Uterus (tissue), 4 donors: Measurements from ENCODE around the gene CCDC149. TPM values are rescaled to one million over a fixed set of nuclear protein-coding genes. Genes with fewer than 3 reads are reported as not detected.

Source experiments
- DNase-seq, 2 donors: peaks; one replicate each; pipeline ENCODE4 v3.0.0-alpha.2; 2019 to 2020
- H3K27ac ChIP-seq, 2 donors: fragments of 200-600 bp; sonication (generic); 1 replicate in 1 of 2; 2 replicates in 1 of 2; pipeline ENCODE4 v1.5.1; 2016 to 2018
- H3K27me3 ChIP-seq, 2 donors: fragments of 200-600 bp; sonication (generic); one replicate each; pipeline ENCODE4 v1.5.1; 2018 to 2019; ENCODE audit warnings: control low read depth in 1 of 2
- H3K36me3 ChIP-seq, 2 donors: fragments of 200-600 bp; sonication (generic); one replicate each; pipeline ENCODE4 v1.5.1; 2019; ENCODE audit warnings: control low read depth in 1 of 2
- H3K4me1 ChIP-seq, 2 donors: fragments of 200-600 bp; sonication (generic); one replicate each; pipeline ENCODE4 v1.5.1; 2018 to 2019; ENCODE audit warnings: control low read depth in 1 of 2
- H3K4me3 ChIP-seq, 2 donors: fragments of 200-600 bp; sonication (generic); 1 replicate in 1 of 2; 2 replicates in 1 of 2; pipeline ENCODE4 v1.5.1; 2018 to 2019; ENCODE audit warnings: mild to moderate bottlenecking in 1 of 2
- H3K9me3 ChIP-seq, 2 donors: fragments of 200-600 bp; sonication (generic); one replicate each; pipeline ENCODE4 v1.5.1; 2019; ENCODE audit warnings: control low read depth in 1 of 2
- CTCF ChIP-seq, 4 experiments: fragments of 200-600 bp in 2 of 4; fragments of 450-650 bp in 2 of 4; sonication (generic) in 2 of 4; IDR thresholded peaks; one replicate each; pipeline ENCODE4 v1.5.1; 2016 to 2019; ENCODE audit warnings: antibody characterized with exemption in 4 of 4, mild to moderate bottlenecking in 2 of 4, moderate library complexity in 1 of 4
- POLR2A ChIP-seq, 2 donors: fragments of 450-650 bp; IDR thresholded peaks; one replicate each; pipeline ENCODE4 v1.6.1; 2016; ENCODE audit warnings: antibody characterized with exemption in 2 of 2, mild to moderate bottlenecking in 1 of 2, moderate library complexity in 1 of 2
- intact Hi-C: fragments of 100-400 bp; cut with DNase I; formaldehyde crosslinking; loops from one replicate; pipeline ENCODE4 v1.15.1; 2023; ENCODE audit warnings: low total_unique reads
- total RNA-seq, 4 donors: library from RNA; depleted of rRNA in 3 of 4; stranded (reverse); fragments of >200 nt in 3 of 4; gene quantifications; one replicate each; pipeline versions ENCODE4 v1.1.0 to v1.2.4, GENCODE V29; 2014 to 2023
- donor health status: DM: yes; HTN: yes; CAD: no.

The CCDC149 gene
- total RNA-seq, 4 donors from 2014 or later: 18.7 to 462 (median 69.3) TPM

- H3K27me3 ChIP-seq: no peaks in the 10 kb centered on the region
Measured at GRCh38 chr4:24842356-24842755, 70.5 kb downstream of the CCDC149 start.

DNA sequence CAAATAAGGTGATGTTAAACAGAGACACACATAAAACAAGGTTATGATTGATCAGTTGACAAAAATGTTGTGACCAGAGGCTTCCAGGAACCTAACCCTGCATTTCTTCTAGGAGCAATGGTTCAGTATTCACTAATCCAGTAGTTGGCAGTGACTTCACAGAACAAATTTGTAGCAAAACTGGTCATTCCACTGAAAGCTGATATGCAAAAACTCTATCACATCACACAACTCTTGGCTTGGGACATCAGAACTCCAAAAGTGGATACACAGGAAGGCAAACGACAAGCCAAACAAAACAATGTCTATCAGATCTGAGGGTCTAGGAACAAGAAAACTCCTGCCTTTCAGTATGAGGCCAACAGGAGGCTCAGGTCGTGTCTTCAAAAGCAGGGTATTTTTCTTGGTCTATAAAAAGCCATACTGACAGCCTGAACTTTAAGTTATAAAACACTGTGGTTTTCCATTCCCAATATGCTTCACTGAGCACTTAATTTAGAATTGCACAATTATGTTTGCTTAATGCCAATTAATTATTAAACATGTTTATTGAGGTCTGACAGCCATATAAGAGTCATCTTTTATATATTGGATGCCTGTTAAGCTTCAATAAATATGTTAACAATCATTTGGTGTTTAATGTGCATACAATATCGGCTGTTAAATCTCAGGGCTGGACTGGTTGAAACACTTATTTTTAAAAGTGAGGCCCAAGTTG lies 71.9 kb downstream of the CCDC149 start:
- H3K9me3 ChIP-seq: no peaks in the 10 kb centered on the region
- intact Hi-C loops: no loop called here
- DNase-seq: no peak
- H3K27me3 ChIP-seq: no peaks in the 10 kb centered on the region
- no peak overlapping the region for H3K4me3 ChIP-seq
- H3K4me1 ChIP-seq: no peaks in the 10 kb centered on the region
- H3K36me3 ChIP-seq: no peaks in the 10 kb centered on the region
- H3K27ac ChIP-seq: no peak overlapping the region
- no peak for TF ChIP-seq POLR2A (IDR thresholded peaks at IDR 0.05)
- TF ChIP-seq CTCF (IDR thresholded peaks at IDR 0.05): no peak

More at GRCh38 chr4:24842356-24842755, 70.5 kb downstream of the CCDC149 start:
- Histone ChIP-seq H3K27ac (no peak overlapping the region), H3K36me3 (no peaks in the 10 kb centered on the region), H3K9me3 (no peaks in the 10 kb centered on the region), H3K4me3 (no peak overlapping the region), H3K4me1 (no peaks in the 10 kb centered on the region)
- intact Hi-C loops: no loop called here
- no peak for DNase-seq
- TF ChIP-seq POLR2A (IDR thresholded peaks at IDR 0.05): no peak
- TF ChIP-seq CTCF (IDR thresholded peaks at IDR 0.05): no peak

DNA sequence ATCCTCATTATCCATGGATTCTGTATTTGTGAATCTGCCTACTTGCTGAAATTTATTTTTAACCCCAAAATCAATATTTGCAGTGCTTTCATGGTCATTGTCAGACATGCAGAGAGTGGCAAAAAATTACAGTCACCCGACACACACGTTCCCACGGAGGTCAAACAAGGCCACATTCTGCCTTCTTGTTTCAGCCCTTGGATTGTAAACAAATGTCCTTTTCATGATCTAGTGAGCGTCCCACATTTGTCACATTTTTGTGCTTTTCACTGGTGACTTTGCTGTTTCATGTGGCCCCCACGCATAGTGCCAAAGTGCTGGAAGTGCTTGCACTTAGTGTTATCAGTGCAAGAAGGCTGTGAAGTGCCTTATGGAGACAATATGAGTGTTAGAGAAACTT lies 72.5 kb downstream of the CCDC149 start:
- intact Hi-C loops: no loop called here
- H3K9me3 ChIP-seq: no peaks in the 10 kb centered on the region
- TF ChIP-seq POLR2A (IDR thresholded peaks at IDR 0.05) (no peak), CTCF (IDR thresholded peaks at IDR 0.05) (no peak)
- H3K4me3 ChIP-seq: no peak overlapping the region
- no peaks in the 10 kb centered on the region for H3K36me3 ChIP-seq
- no peak overlapping the region for H3K27ac ChIP-seq
- no peaks in the 10 kb centered on the region for H3K27me3 ChIP-seq
- H3K4me1 ChIP-seq: no peaks in the 10 kb centered on the region
- DNase-seq: no peak

DNA sequence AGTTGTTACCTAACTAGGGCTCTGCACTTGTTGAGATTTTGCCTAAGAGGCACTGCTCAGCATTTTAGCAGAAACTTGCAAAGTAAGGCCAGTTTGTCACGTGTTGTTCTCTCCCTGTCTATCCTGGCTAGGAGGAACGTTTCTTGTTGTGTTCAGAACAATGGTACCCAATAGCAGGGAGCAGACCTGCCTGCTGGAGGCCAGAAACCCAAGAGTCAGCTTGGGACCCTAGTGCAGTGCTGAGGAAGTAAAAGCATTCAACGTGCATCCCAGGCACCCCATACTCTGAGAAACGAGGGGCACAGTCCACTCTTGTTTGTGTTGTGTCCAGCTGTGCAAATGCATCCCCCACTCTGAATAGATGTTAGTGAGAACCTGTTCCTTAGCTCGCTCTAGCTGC lies 75.1 kb downstream of the CCDC149 start:
- Histone ChIP-seq H3K27ac (no peak overlapping the region), H3K27me3 (no peaks in the 10 kb centered on the region), H3K4me3 (no peak overlapping the region), H3K9me3 (no peaks in the 10 kb centered on the region), H3K4me1 (no peaks in the 10 kb centered on the region), H3K36me3 (no peaks in the 10 kb centered on the region)
- intact Hi-C loops: no loop called here
- TF ChIP-seq CTCF (IDR thresholded peaks at IDR 0.05): no peak
- TF ChIP-seq POLR2A (IDR thresholded peaks at IDR 0.05): no peak
- no peak for DNase-seq

DNA sequence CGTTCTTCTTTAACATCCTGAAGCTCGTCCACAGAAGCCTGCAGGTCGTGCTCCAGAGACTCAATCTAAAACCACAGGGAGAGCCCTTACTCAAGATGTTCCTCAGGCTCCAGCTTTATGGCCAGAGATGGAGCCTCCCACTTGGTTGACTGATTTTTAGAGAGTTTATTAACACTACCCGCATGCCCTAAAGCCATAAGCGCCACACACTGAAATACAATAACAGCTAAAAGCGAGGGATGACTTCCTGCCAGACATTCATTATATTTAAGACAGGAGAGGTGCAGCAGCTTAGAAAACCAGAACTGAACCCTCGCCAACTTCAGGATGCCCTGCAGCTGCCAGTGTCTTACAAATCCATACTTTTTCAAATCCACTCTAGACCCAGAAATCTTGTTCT lies 75.5 kb downstream of the CCDC149 start:
- Histone ChIP-seq H3K27ac (no peak overlapping the region), H3K27me3 (no peaks in the 10 kb centered on the region), H3K4me1 (no peaks in the 10 kb centered on the region), H3K9me3 (no peaks in the 10 kb centered on the region), H3K4me3 (no peak overlapping the region), H3K36me3 (no peaks in the 10 kb centered on the region)
- intact Hi-C loops: no loop called here
- no peak for TF ChIP-seq CTCF (IDR thresholded peaks at IDR 0.05)
- no peak for TF ChIP-seq POLR2A (IDR thresholded peaks at IDR 0.05)
- DNase-seq: no peak
